ENCODE results near the gene NOP14. TPM values are rescaled to one million over a fixed set of nuclear protein-coding genes. Genes with fewer than 3 reads are reported as not detected.
"Not testable (repeated sequence)": the region's sequence is repeated elsewhere in the genome, so short reads cannot be mapped to it uniquely, and the experiment has no call there.

NOP14 gene
- total RNA-seq, 4 donors from 2014 or later = 21.2 to 33.1 (median 23.0) TPM

DNA sequence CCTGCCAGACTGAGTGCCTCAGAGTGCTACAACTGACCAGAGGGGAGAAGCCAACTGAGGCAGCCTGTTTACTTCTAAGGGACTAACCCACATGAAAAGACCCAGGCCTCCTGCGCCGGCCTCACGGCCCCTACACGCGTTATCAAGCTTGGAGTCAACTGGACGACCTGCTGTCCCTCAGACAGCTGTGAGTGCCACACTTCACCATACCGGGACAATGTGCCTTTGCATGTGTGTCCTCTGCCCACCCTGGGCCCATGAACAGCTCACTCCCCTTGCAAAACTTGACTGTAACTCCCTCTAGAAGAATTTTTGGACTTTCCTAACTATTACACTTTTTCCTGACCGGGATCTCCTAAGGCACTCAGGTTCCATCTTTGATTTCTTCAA is 1.8 kb downstream of the NOP14 start:
- no peak overlapping the region for H3K4me3 ChIP-seq (ENCODE audit: low read depth, poor library complexity, severe bottlenecking)
- TF ChIP-seq POLR2A (IDR thresholded peaks at IDR 0.05) = no peak
- TF ChIP-seq, protein P1, sequence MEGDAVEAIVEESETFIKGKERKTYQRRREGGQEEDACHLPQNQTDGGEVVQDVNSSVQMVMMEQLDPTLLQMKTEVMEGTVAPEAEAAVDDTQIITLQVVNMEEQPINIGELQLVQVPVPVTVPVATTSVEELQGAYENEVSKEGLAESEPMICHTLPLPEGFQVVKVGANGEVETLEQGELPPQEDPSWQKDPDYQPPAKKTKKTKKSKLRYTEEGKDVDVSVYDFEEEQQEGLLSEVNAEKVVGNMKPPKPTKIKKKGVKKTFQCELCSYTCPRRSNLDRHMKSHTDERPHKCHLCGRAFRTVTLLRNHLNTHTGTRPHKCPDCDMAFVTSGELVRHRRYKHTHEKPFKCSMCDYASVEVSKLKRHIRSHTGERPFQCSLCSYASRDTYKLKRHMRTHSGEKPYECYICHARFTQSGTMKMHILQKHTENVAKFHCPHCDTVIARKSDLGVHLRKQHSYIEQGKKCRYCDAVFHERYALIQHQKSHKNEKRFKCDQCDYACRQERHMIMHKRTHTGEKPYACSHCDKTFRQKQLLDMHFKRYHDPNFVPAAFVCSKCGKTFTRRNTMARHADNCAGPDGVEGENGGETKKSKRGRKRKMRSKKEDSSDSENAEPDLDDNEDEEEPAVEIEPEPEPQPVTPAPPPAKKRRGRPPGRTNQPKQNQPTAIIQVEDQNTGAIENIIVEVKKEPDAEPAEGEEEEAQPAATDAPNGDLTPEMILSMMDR (IDR thresholded peaks at IDR 0.05) = no peak
- DNase-seq (ENCODE audit: low spot score in 2 of 2) = peak in 1 of 2 donors; percentile 83
- WGBS, 2 donors = 67 to 70% methylated on average over 8 of the region's 8 CpGs
- intact Hi-C loops (cut with DNase I; ENCODE audit: low total_unique reads) = no loop called here

DNA sequence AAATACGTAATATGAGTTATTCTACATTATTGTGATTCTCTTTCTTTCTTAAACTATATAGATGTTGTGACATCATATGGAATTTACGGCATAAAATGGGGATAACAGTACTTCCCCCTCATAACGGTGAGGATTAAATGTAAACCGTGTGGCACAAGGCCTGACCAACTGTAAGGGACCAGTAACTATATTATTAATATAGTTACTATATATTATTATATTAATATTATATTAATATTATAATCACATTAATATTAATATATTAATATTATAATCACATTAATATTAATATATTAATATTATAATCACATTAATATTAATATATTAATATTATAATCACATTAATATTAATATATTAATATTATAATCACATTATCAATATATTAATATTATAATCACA is 2.8 kb downstream of the NOP14 start:
- DNase-seq (ENCODE audit: low spot score in 2 of 2); intact Hi-C loops (cut with DNase I; ENCODE audit: low total_unique reads); H3K4me3 ChIP-seq (ENCODE audit: low read depth, poor library complexity, severe bottlenecking): not testable (repeated sequence)
- WGBS, 2 donors = 90 to 93% methylated on average over 4 of the region's 4 CpGs

DNA sequence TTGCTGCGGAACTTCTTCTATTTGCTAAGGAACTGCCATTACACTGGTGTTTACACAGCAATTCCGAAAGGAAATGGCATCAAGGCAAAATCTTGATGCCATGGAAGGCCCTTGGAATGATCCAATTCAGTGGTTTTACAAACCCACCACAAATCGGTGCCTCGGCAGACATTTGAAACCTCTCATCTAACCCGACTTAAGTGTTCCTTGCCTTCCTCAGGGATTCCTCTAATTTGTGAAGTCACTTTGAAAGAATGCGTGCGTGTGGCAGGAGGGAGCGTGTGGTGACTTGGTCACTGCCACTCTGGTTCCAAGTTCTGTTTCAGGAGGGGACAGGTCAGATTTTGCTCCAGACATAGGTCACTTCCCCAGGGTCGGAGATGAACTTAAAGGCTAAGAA is 4.8 kb downstream of the NOP14 start:
- H3K4me3 ChIP-seq (ENCODE audit: low read depth, poor library complexity, severe bottlenecking) = no peak overlapping the region
- TF ChIP-seq, protein P1 (IDR thresholded peaks at IDR 0.05) = no peak
- no peak for TF ChIP-seq POLR2A (IDR thresholded peaks at IDR 0.05)
- intact Hi-C loops (cut with DNase I; ENCODE audit: low total_unique reads) = no loop called here
- no peak for DNase-seq (ENCODE audit: low spot score in 2 of 2)
- 68 to 82% methylated on average over 9 of the region's 9 CpGs for WGBS, 2 donors

DNA sequence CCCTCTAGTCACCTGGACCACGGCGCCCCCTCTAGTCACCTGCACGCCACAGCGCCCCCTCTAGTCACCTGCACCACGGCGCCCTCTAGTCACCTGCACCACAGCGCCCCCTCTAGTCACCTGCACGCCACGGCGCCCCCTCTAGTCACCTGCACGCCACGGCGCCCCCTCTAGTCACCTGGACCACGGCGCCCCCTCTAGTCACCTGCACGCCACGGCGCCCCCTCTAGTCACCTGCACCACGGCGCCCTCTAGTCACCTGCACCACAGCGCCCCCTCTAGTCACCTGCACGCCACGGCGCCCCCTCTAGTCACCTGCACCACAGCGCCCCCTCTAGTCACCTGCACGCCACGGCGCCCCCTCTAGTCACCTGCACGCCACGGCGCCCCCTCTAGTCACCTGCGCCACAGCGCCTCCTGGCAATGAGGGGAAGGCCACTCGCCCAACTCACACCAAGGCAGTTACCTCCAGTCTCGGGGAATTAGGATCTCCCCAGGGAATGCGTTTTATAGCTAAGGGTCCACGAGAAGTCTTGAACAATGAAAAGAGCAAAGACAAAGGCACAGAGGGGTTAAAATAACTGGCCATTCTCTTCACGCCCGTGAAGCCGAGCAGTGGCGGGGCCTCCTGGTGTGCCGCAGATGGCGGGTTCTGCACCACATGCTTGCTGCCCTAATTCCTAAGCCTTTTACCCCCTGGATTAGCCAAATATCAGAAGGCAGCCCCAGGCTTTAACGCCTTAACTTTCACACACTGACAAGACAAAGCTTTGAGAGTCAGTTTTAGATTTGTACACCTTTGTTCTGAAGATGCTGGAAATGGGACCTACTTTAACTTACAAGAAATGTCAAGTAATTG is 7.8 kb downstream of the NOP14 start:
- DNase-seq (ENCODE audit: low spot score in 2 of 2); H3K4me3 ChIP-seq (ENCODE audit: low read depth, poor library complexity, severe bottlenecking); intact Hi-C loops (cut with DNase I; ENCODE audit: low total_unique reads): not testable (repeated sequence)
- 89 to 94% methylated on average over 19 to 21 of the region's 44 CpGs for WGBS, 2 donors

DNA sequence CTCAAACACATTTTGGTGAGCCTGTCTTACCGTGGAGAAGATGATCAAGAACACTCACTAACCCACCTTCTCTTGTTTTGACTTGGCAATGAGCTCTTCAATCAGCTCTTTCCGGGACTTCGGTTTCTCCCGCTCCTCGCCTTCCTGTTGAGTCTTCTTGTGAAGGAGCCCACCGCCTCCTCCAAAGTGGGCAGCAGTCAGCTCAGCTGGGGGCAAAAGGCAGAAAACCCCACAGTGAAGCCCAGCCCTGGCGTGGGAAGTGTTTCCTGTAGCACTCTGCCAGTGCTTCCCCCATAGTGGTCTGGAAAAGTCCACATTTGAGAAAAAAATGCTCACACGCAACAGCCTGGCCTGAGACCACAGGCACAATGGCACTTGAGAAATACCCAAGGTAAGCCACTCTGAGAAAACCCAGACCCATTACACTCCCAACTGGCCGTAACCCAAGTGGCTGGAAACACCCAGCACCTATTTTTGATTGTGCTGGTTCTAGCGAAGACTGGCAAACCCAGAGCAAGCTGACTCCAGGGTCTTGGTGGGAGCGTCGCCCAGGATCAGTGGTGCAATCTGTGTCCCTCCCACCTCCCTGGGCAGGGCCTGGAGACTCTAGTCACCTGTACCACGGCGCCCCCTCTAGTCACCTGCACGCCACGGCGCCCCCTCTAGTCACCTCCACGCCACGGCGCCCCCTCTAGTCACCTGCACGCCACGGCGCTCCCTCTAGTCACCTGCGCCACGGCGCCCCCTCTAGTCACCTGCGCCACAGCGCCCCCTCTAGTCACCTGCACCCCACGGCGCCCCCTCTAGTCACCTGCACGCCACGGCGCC is 8.6 kb downstream of the NOP14 start:
- 90 to 91% methylated on average over 24 to 30 of the region's 33 CpGs for WGBS, 2 donors
- no peak for TF ChIP-seq POLR2A (IDR thresholded peaks at IDR 0.05)
- TF ChIP-seq, protein P1 (IDR thresholded peaks at IDR 0.05) = no peak
- DNase-seq (ENCODE audit: low spot score in 2 of 2) = no peak
- H3K4me3 ChIP-seq (ENCODE audit: low read depth, poor library complexity, severe bottlenecking) = no peak overlapping the region
- intact Hi-C loops (cut with DNase I; ENCODE audit: low total_unique reads) = no loop called here

DNA sequence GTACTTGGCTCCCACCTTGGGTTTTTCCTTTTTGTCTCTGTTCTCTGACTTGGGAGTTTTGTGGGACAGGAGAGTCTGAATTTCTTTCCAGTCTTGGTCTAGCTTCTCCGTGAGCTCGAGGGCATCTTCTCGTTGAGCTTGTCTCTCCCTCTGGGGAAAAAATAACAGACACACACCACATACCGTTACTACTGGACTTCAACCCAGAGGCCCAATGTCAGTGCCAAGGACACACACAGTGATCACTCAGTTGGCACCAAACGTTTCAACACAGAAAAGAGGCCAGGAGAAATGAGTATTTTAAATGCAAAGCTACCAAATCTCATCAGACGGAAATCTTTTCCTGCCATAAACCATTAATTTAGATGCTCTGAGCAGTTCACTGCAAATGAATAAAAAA is 9.7 kb downstream of the NOP14 start:
- no peak overlapping the region for H3K4me3 ChIP-seq (ENCODE audit: low read depth, poor library complexity, severe bottlenecking)
- TF ChIP-seq POLR2A (IDR thresholded peaks at IDR 0.05) = no peak
- TF ChIP-seq, protein P1 (IDR thresholded peaks at IDR 0.05) = no peak
- DNase-seq (ENCODE audit: low spot score in 2 of 2) = no peak
- WGBS, 2 donors = 76 to 84% methylated on average over 6 of the region's 6 CpGs
- intact Hi-C loops (cut with DNase I; ENCODE audit: low total_unique reads) = no loop called here

Measured in lower leg skin (tissue), 4 donors.